ENCODE data around the gene PAK1.

PAK1 gene

GRCh38 chr11:77470971-77471370 is 2.9 kb downstream of the PAK1 start:
- no peak overlapping the region for H3K9ac ChIP-seq (ENCODE audit: low read length)
- TF ChIP-seq CTCF (IDR thresholded peaks at IDR 0.05; ENCODE audit: low read length) (no peak), EZH2 (IDR thresholded peaks at IDR 0.05; ENCODE audit: borderline replicate concordance, low read length) (no peak)

GRCh38 chr11:77470504-77470903 is 3.4 kb downstream of the PAK1 start:
- Histone ChIP-seq H3K27ac (ENCODE audit: low read depth, low read length, poor library complexity, severe bottlenecking) (no peak overlapping the region), H2AFZ (ENCODE audit: low read length) (no peak overlapping the region), H3K4me3 (ENCODE audit: low read depth, low read length, poor library complexity, severe bottlenecking) (no peak overlapping the region)

More at GRCh38 chr11:77470971-77471370, 2.9 kb downstream of the PAK1 start:
- no peaks in the 10 kb centered on the region for H4K20me1 ChIP-seq (ENCODE audit: insufficient read depth, low read length)
- H3K4me1 ChIP-seq (ENCODE audit: insufficient read depth, low read length, severe bottlenecking): no peaks in the 10 kb centered on the region
- H3K9me2 ChIP-seq (ENCODE audit: low read depth, low read length): no peaks in the 10 kb centered on the region
- H2AFZ ChIP-seq (ENCODE audit: low read length): no peak overlapping the region
- no peak overlapping the region for H3K4me2 ChIP-seq (ENCODE audit: low read length)
- 0 out of 2 replicates have a peak, but pooled peaks cover 3% of the 10 kb centered on the region for H3K27me3 ChIP-seq (ENCODE audit: insufficient read depth, low read length)
- no peak overlapping the region for H3K4me3 ChIP-seq (ENCODE audit: low read depth, low read length, poor library complexity, severe bottlenecking)
- no peaks in the 10 kb centered on the region for H3K79me2 ChIP-seq (ENCODE audit: insufficient read depth, low read length)
- H3K36me3 ChIP-seq (ENCODE audit: insufficient read depth, low read length): no peaks in the 10 kb centered on the region
- H3F3A ChIP-seq (ENCODE audit: insufficient read depth, low read length): 0 out of 2 replicates have a peak, but pooled peaks cover 3% of the 10 kb centered on the region
- H3K9me3 ChIP-seq (ENCODE audit: low read length): no peaks in the 10 kb centered on the region
- H3K27ac ChIP-seq (ENCODE audit: low read depth, low read length, poor library complexity, severe bottlenecking): no peak overlapping the region

GRCh38 chr11:77468527-77468926 is 5.4 kb downstream of the PAK1 start:
- Histone ChIP-seq H3F3A (ENCODE audit: insufficient read depth, low read length) (0 out of 2 replicates have a peak, but pooled peaks cover 3% of the 10 kb centered on the region), H3K4me2 (ENCODE audit: low read length) (no peak overlapping the region), H3K9me3 (ENCODE audit: low read length) (no peaks in the 10 kb centered on the region), H3K79me2 (ENCODE audit: insufficient read depth, low read length) (no peaks in the 10 kb centered on the region), H4K20me1 (ENCODE audit: insufficient read depth, low read length) (no peaks in the 10 kb centered on the region), H3K9ac (ENCODE audit: low read length) (no peak overlapping the region), H3K9me2 (ENCODE audit: low read depth, low read length) (no peaks in the 10 kb centered on the region), H3K36me3 (ENCODE audit: insufficient read depth, low read length) (no peaks in the 10 kb centered on the region), H3K4me3 (ENCODE audit: low read depth, low read length, poor library complexity, severe bottlenecking) (no peak overlapping the region), H3K27me3 (ENCODE audit: insufficient read depth, low read length) (0 out of 2 replicates have a peak, but pooled peaks cover 3% of the 10 kb centered on the region), H3K4me1 (ENCODE audit: insufficient read depth, low read length, severe bottlenecking) (no peaks in the 10 kb centered on the region), H3K27ac (ENCODE audit: low read depth, low read length, poor library complexity, severe bottlenecking) (no peak overlapping the region), H2AFZ (ENCODE audit: low read length) (no peak overlapping the region)
- TF ChIP-seq EZH2 (IDR thresholded peaks at IDR 0.05; ENCODE audit: borderline replicate concordance, low read length): no peak
- TF ChIP-seq CTCF (IDR thresholded peaks at IDR 0.05; ENCODE audit: low read length): no peak

More at GRCh38 chr11:77470504-77470903, 3.4 kb downstream of the PAK1 start:
- TF ChIP-seq CTCF (IDR thresholded peaks at IDR 0.05; ENCODE audit: low read length) (no peak), EZH2 (IDR thresholded peaks at IDR 0.05; ENCODE audit: borderline replicate concordance, low read length) (no peak)
- Histone ChIP-seq H4K20me1 (ENCODE audit: insufficient read depth, low read length) (no peaks in the 10 kb centered on the region), H3K9ac (ENCODE audit: low read length) (no peak overlapping the region), H3K4me2 (ENCODE audit: low read length) (no peak overlapping the region), H3K36me3 (ENCODE audit: insufficient read depth, low read length) (no peaks in the 10 kb centered on the region), H3K9me2 (ENCODE audit: low read depth, low read length) (no peaks in the 10 kb centered on the region), H3K27me3 (ENCODE audit: insufficient read depth, low read length) (0 out of 2 replicates have a peak, but pooled peaks cover 3% of the 10 kb centered on the region), H3K4me1 (ENCODE audit: insufficient read depth, low read length, severe bottlenecking) (no peaks in the 10 kb centered on the region), H3F3A (ENCODE audit: insufficient read depth, low read length) (0 out of 2 replicates have a peak, but pooled peaks cover 3% of the 10 kb centered on the region), H3K9me3 (ENCODE audit: low read length) (no peaks in the 10 kb centered on the region), H3K79me2 (ENCODE audit: insufficient read depth, low read length) (no peaks in the 10 kb centered on the region)
